Measurements from ENCODE around the gene INPP1.

Gene INPP1

GRCh38 chr2:190412966-190413365 lies 69.6 kb downstream of the INPP1 start:
- DNase-seq = peak; percentile 12

- DNase-seq = peak; percentile 18
Measured at GRCh38 chr2:190413421-190413820, 70.0 kb downstream of the INPP1 start.

GRCh38 chr2:190415251-190415650 lies 71.9 kb downstream of the INPP1 start:
- DNase-seq = no peak

GRCh38 chr2:190415794-190416775 lies 72.7 kb downstream of the INPP1 start:
- DNase-seq = no peak

GRCh38 chr2:190417045-190417842 lies 73.9 kb downstream of the INPP1 start:
- DNase-seq = no peak

GRCh38 chr2:190418727-190419126 lies 75.3 kb downstream of the INPP1 start:
- no peak for DNase-seq

GRCh38 chr2:190420801-190421200 lies 77.4 kb downstream of the INPP1 start:
- DNase-seq = no peak

Measured in NCI-H345 (cell line).